Calu3 (cell line): ENCODE results near the gene AHI1. TPM values are rescaled to one million over a fixed set of nuclear protein-coding genes. Genes with fewer than 3 reads are reported as not detected.

Experiments
- BruUV-seq: library from RNA; stranded (reverse); fragments of 400-500 nt; replicated peaks from 2 replicates; lab custom pipeline; 2021; lab: Mats Ljungman, UMichigan
- CTCF ChIA-PET: fragments of 300-600 bp; sonication (Branson Sonifier 250); formaldehyde crosslinking; loops from one replicate; lab custom pipeline; 2022; ENCODE audit warnings: antibody characterized with exemption; lab: Charles Lee
- DNase-seq: peaks from one replicate; pipeline ENCODE4 v3.0.0; 2022
- H3K27ac Mint-ChIP-seq: one replicate; pipeline ENCODE4 v1.8.0; 2022; ENCODE audit warnings: mixed read lengths; ENCODE audit not compliant: unreplicated experiment
- H3K27me3 Mint-ChIP-seq: one replicate; pipeline ENCODE4 v1.8.0; 2022; ENCODE audit warnings: mixed read lengths; ENCODE audit not compliant: unreplicated experiment
- H3K36me3 Mint-ChIP-seq: one replicate; pipeline ENCODE4 v1.8.0; 2022; ENCODE audit warnings: mild to moderate bottlenecking, moderate library complexity, mixed read lengths; ENCODE audit not compliant: insufficient read depth, unreplicated experiment
- H3K4me1 Mint-ChIP-seq: one replicate; pipeline ENCODE4 v1.8.0; 2022; ENCODE audit warnings: mild to moderate bottlenecking, low read depth, mixed read lengths; ENCODE audit not compliant: unreplicated experiment
- H3K4me3 Mint-ChIP-seq: one replicate; pipeline ENCODE4 v1.8.0; 2022; ENCODE audit warnings: mild to moderate bottlenecking, low read depth, moderate library complexity, mixed read lengths; ENCODE audit not compliant: unreplicated experiment
- H3K9me3 Mint-ChIP-seq: one replicate; pipeline ENCODE4 v1.8.0; 2022; ENCODE audit warnings: low read depth, mixed read lengths; ENCODE audit not compliant: unreplicated experiment
- intact Hi-C: fragments of 100-400 bp; cut with micrococcal nuclease; formaldehyde crosslinking; loops from one replicate; pipeline ENCODE4 v1.10.0; 2022; ENCODE audit not compliant: unreplicated experiment
- total RNA-seq: library from RNA; stranded (reverse); gene quantifications from 2 replicates; pipeline ENCODE4 v1.2.3, GENCODE V29; 2022
- TF ChIP-seq, protein P1 (sequence below): fragments of 200-600 bp; IDR thresholded peaks from one replicate; pipeline ENCODE4 v1.8.0; 2022; ENCODE audit warnings: antibody characterized with exemption; ENCODE audit not compliant: unreplicated experiment

AHI1 gene
- total RNA-seq, 1 experiment from 2014 or later = 18.0 TPM

DNA sequence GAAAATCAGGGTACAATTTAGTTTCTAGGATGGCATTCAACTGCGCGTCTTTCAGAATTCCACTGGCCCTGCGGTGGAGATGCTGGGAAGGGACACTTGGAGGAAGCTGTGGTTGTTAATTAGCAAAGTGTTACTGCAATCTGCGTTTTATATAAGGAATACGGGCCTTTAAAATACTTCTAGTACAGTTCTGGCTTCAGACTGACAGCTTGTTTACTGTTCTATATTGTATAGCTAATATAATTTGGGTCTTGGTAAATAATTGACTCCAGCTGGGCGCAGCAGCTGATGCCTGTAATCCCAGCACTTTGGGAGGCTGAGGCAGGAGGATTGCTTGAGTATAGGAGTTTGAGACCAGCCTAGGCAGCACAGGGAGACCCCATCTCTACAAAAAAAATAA lies 252.7 kb downstream of the AHI1 start:
- Mint-ChIP-seq H3K27me3 (no peaks in the 10 kb centered on the region), H3K27ac (no peak overlapping the region), H3K4me1 (no peaks in the 10 kb centered on the region), H3K9me3 (no peaks in the 10 kb centered on the region), H3K36me3 (no peaks in the 10 kb centered on the region), H3K4me3 (no peak overlapping the region)
- no TSS peak for BruUV-seq
- TF ChIP-seq, protein P1, sequence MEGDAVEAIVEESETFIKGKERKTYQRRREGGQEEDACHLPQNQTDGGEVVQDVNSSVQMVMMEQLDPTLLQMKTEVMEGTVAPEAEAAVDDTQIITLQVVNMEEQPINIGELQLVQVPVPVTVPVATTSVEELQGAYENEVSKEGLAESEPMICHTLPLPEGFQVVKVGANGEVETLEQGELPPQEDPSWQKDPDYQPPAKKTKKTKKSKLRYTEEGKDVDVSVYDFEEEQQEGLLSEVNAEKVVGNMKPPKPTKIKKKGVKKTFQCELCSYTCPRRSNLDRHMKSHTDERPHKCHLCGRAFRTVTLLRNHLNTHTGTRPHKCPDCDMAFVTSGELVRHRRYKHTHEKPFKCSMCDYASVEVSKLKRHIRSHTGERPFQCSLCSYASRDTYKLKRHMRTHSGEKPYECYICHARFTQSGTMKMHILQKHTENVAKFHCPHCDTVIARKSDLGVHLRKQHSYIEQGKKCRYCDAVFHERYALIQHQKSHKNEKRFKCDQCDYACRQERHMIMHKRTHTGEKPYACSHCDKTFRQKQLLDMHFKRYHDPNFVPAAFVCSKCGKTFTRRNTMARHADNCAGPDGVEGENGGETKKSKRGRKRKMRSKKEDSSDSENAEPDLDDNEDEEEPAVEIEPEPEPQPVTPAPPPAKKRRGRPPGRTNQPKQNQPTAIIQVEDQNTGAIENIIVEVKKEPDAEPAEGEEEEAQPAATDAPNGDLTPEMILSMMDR = no peak
- CTCF ChIA-PET = interaction anchor here (0.6 kb wide), 1 partner anchor 100 kb away, joined by 7 read pairs; no protein-coding TSS in a partner anchor
- intact Hi-C loops = no loop called here
- no peak for DNase-seq

DNA sequence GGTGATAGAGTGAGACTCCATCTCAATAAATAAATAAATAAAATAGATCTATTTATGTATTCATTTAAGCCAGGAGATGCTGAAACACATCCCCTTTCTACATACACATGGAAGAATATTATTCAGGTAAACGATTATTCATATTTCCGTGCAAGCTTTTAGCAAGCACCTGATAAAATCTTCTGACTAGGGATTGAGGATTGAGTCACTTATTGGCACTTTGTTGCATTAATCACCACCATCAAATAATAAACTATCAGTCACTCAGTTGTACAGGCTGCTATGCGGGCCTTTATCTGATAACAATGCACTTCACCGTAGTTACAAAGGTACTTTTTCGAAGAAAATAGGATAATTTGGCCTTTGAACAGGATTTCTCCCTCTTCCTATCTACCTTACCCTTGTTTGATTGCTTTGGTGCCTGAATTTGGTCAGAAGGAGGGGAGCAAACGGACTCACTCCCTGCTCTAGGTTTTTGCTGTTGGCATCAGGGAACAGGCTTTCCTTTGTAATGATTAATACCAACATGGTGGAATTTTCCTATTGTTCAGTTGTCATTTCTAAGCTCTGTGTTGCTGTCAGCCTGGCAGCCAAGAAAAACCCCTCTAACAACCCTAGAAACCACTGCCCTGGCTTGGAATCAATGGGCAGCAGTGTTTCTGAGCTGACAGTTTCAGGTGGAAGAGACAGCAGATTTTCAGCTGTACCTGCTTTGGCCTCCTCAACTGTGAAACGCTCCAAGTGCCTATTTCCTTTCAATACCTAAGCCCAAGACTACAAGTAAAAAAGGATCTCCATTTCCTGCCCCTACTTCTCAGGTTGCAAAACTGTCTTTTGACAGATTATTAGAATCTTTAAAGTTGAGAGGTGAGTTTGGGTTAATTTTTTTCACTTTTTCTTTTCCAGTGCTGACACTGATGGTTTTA lies 253.4 kb downstream of the AHI1 start:
- DNase-seq = no peak
- no peaks in the 10 kb centered on the region for H3K9me3 Mint-ChIP-seq
- no peak overlapping the region for H3K27ac Mint-ChIP-seq
- H3K27me3 Mint-ChIP-seq = no peaks in the 10 kb centered on the region
- intact Hi-C loops = no loop called here
- no peaks in the 10 kb centered on the region for H3K36me3 Mint-ChIP-seq
- BruUV-seq = no TSS peak
- no peaks in the 10 kb centered on the region for H3K4me1 Mint-ChIP-seq
- H3K4me3 Mint-ChIP-seq = no peak overlapping the region
- CTCF ChIA-PET = interaction anchor here (0.6 kb wide), 1 partner anchor 100 kb away, joined by 7 read pairs; no protein-coding TSS in a partner anchor
- TF ChIP-seq, protein P1 = no peak

DNA sequence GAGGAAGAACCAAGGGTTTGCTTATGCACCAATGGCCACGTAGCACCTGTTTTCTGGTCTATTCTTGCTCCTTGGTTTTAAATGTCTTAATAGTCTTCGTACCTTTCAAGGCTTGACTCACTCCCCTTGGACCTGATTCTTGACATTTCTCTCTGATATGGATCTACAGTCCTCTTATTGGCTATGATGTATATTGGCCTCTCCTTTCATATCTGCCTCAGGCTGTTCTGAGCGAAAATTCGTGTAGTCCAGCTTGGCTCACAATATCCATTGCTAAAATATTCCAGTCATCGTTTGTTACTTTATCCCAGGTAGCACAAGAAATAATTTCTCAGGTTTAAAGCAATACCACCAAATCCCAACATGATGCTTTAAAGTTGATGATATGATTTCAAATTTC lies 256.8 kb downstream of the AHI1 start:
- Mint-ChIP-seq H3K36me3 (no peaks in the 10 kb centered on the region), H3K27me3 (no peaks in the 10 kb centered on the region), H3K27ac (no peak overlapping the region), H3K4me1 (no peaks in the 10 kb centered on the region), H3K4me3 (no peak overlapping the region), H3K9me3 (no peaks in the 10 kb centered on the region)
- intact Hi-C loops = no loop called here
- CTCF ChIA-PET = no interaction called here
- no peak for DNase-seq
- TF ChIP-seq, protein P1 = no peak
- BruUV-seq = no TSS peak

DNA sequence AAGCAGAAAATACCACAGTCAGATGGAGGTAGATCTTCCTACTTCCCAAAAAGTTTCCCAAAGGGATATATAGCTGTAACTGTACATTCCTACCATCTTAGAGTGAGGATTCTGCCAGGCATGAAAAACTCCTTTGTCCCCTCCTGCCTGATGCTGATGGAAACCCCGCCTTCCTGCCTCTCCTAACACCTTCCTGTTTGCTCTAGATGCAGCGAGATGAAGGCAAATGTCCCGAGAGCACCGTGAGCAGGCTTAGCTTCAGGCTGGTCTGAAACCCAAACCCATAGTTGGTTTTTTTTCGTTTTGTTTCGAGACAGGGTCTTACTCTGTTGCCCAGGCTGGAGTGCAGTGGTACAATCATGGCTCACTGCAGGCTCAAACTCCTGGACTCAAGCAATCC lies 260.8 kb downstream of the AHI1 start:
- no peak overlapping the region for H3K4me3 Mint-ChIP-seq
- CTCF ChIA-PET = no interaction called here
- H3K36me3 Mint-ChIP-seq = no peaks in the 10 kb centered on the region
- no peaks in the 10 kb centered on the region for H3K4me1 Mint-ChIP-seq
- BruUV-seq = no TSS peak
- H3K27me3 Mint-ChIP-seq = no peaks in the 10 kb centered on the region
- no peak for DNase-seq
- no peak overlapping the region for H3K27ac Mint-ChIP-seq
- intact Hi-C loops = no loop called here
- no peaks in the 10 kb centered on the region for H3K9me3 Mint-ChIP-seq
- TF ChIP-seq, protein P1 = no peak
